MCF 10A (cell line): ENCODE data around the gene SLMAP. TPM values are rescaled to one million over a fixed set of nuclear protein-coding genes. Genes with fewer than 3 reads are reported as not detected.

ENCODE experiments used
- BruUV-seq: library from RNA; stranded (reverse); fragments of 400-500 nt; replicated peaks from 2 replicates; lab custom pipeline; 2021; lab: Mats Ljungman, UMichigan
- CTCF ChIA-PET: fragments of 300-600 bp; sonication (Branson Sonifier 250); formaldehyde crosslinking; extraction: SDS; loops from one replicate; lab custom pipeline; 2021; ENCODE audit warnings: antibody characterized with exemption, inconsistent platforms; lab: Yijun Ruan, JAX
- POLR2A ChIA-PET: fragments of 300-600, 350-650 bp; sonication (Branson Sonifier 250); formaldehyde crosslinking; extraction: SDS; loops from one replicate; lab custom pipeline; 2020; ENCODE audit warnings: antibody characterized with exemption, inconsistent platforms; lab: Yijun Ruan, JAX
- DNase-seq: peaks from one replicate; pipeline ENCODE4 v3.0.0-alpha.2; 2018; ENCODE audit not compliant: unreplicated experiment
- H3K27ac Mint-ChIP-seq: one replicate; pipeline ENCODE4 v1.8.0; 2022; ENCODE audit warnings: mild to moderate bottlenecking, low read depth, mixed read lengths; ENCODE audit not compliant: unreplicated experiment
- H3K27me3 Mint-ChIP-seq: one replicate; pipeline ENCODE4 v1.8.0; 2022; ENCODE audit warnings: mixed read lengths; ENCODE audit not compliant: insufficient read depth, unreplicated experiment
- H3K36me3 Mint-ChIP-seq: one replicate; pipeline ENCODE4 v1.8.0; 2022; ENCODE audit warnings: mild to moderate bottlenecking, moderate library complexity, mixed read lengths; ENCODE audit not compliant: insufficient read depth, unreplicated experiment
- H3K4me1 Mint-ChIP-seq: one replicate; pipeline ENCODE4 v1.8.0; 2022; ENCODE audit warnings: mixed read lengths; ENCODE audit not compliant: insufficient read depth, unreplicated experiment
- H3K4me3 Mint-ChIP-seq: one replicate; pipeline ENCODE4 v1.8.0; 2022; ENCODE audit warnings: mild to moderate bottlenecking, moderate library complexity, mixed read lengths; ENCODE audit not compliant: unreplicated experiment
- H3K9me3 Mint-ChIP-seq: one replicate; pipeline ENCODE4 v1.8.0; 2022; ENCODE audit warnings: mixed read lengths; ENCODE audit not compliant: unreplicated experiment
- intact Hi-C: fragments of 100-400 bp; cut with micrococcal nuclease; formaldehyde crosslinking; loops from 2 replicates; pipeline ENCODE4 v1.14.1; 2022
- total RNA-seq: library from RNA; stranded (reverse); gene quantifications from 2 replicates; pipeline ENCODE4 v1.2.3, GENCODE V29; 2022
- TF ChIP-seq, protein P1 (sequence below): fragments of 200-600 bp; IDR thresholded peaks from one replicate; pipeline ENCODE4 v1.8.0; 2022; ENCODE audit warnings: antibody characterized with exemption, mild to moderate bottlenecking; ENCODE audit not compliant: unreplicated experiment

SLMAP gene
- total RNA-seq, 1 experiment from 2014 or later, result 77.9 TPM

DNA sequence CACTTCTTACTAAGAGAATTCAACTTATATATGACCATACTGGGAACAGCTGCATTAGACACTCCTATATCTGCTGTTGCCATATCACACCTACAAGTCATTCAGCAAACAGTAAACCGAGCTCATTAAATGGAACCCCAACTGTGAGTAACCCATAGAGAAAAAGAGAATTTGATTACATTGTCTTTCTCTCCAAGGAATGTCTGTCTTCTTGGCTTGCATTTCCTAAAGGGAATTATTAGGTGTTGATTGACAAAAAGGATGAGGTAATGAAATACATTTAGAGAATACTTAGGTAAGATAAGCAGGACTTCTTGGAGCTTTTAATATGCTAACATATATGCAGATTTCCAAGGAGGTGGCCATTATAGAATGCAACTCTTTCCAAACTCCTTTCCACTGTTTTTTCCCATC lies 76.8 kb downstream of the SLMAP start:
- CTCF ChIA-PET, result interaction anchor here (0.6 to 1.2 kb wide), 6 partner anchors 20 to 810 kb away, joined by 3 to 4 read pairs (median 3); no protein-coding TSS in a partner anchor
- POLR2A ChIA-PET, result interaction anchor here (0.5 to 2.0 kb wide), 6 partner anchors 9 to 189 kb away, joined by 3 to 7 read pairs (median 3); no protein-coding TSS in a partner anchor
- TF ChIP-seq, protein P1, sequence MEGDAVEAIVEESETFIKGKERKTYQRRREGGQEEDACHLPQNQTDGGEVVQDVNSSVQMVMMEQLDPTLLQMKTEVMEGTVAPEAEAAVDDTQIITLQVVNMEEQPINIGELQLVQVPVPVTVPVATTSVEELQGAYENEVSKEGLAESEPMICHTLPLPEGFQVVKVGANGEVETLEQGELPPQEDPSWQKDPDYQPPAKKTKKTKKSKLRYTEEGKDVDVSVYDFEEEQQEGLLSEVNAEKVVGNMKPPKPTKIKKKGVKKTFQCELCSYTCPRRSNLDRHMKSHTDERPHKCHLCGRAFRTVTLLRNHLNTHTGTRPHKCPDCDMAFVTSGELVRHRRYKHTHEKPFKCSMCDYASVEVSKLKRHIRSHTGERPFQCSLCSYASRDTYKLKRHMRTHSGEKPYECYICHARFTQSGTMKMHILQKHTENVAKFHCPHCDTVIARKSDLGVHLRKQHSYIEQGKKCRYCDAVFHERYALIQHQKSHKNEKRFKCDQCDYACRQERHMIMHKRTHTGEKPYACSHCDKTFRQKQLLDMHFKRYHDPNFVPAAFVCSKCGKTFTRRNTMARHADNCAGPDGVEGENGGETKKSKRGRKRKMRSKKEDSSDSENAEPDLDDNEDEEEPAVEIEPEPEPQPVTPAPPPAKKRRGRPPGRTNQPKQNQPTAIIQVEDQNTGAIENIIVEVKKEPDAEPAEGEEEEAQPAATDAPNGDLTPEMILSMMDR, result no peak
- intact Hi-C loops, result no loop called here
- H3K27me3 Mint-ChIP-seq, result no peaks in the 10 kb centered on the region
- DNase-seq, result no peak
- TSS peak; percentile 6 for BruUV-seq
- no peaks in the 10 kb centered on the region for H3K4me1 Mint-ChIP-seq
- no peak overlapping the region for H3K27ac Mint-ChIP-seq
- no peaks in the 10 kb centered on the region for H3K9me3 Mint-ChIP-seq
- H3K36me3 Mint-ChIP-seq, result peaks cover 26% of the 10 kb centered on the region
- no peak overlapping the region for H3K4me3 Mint-ChIP-seq

DNA sequence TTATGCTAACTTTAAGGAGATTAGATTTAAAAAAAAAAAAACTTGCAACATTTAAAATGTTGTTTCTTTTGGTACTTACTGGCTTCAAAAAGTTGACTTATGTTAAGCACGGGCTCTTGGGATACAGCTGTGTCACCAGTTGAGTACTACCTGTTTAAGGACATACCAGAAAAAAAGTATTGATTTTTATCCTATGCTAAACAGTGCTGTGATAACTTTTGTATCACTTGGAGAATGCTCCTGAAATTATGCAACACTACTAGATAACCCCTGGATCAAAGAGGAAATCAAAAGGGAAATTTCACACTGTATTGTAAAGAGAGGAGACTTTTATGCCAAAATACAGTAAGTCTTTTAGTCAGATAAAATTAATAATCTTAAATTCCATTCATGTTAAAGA lies 77.7 kb downstream of the SLMAP start:
- BruUV-seq, result no TSS peak
- Mint-ChIP-seq H3K9me3 (no peaks in the 10 kb centered on the region), H3K4me1 (no peaks in the 10 kb centered on the region), H3K36me3 (peaks cover 20% of the 10 kb centered on the region), H3K27ac (no peak overlapping the region), H3K27me3 (no peaks in the 10 kb centered on the region), H3K4me3 (no peak overlapping the region)
- TF ChIP-seq, protein P1, result no peak
- no peak for DNase-seq
- intact Hi-C loops, result no loop called here
- ChIA-PET POLR2A (interaction anchor here (0.6 to 1.0 kb wide), 3 partner anchors 8 to 190 kb away, joined by 3 read pairs; no protein-coding TSS in a partner anchor), CTCF (no interaction called here)

DNA sequence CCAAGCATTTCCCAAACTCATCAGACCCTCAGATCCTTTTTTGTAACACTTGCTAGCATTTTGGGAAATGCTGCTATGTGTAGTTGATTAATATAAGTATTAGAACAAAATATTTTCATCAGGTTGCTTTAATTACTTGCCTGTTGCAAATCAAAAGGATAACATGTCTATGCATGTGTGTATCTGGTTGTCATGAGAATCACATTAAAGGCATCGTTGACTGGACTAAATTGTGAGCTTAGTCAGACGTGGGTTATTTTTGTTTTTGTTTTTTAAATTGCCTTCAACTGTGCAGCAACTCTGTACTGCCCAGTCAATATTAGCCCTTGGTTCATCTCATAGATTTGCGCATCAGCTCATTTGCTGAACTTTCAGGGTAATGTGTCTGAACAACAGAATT lies 81.6 kb downstream of the SLMAP start:
- Mint-ChIP-seq H3K36me3 (peaks cover 7% of the 10 kb centered on the region), H3K27ac (peak overlapping the region; percentile 52), H3K27me3 (no peaks in the 10 kb centered on the region), H3K4me3 (no peak overlapping the region), H3K4me1 (peaks cover 4% of the 10 kb centered on the region), H3K9me3 (no peaks in the 10 kb centered on the region)
- BruUV-seq, result no TSS peak
- CTCF ChIA-PET, result interaction anchor here (0.5 to 1.3 kb wide), 4 partner anchors 11 to 1595 kb away, joined by 3 to 4 read pairs (median 4); no protein-coding TSS in a partner anchor
- no peak for DNase-seq
- TF ChIP-seq, protein P1, result no peak
- intact Hi-C loops, result no loop called here
- POLR2A ChIA-PET, result interaction anchor here (1.0 to 1.9 kb wide), 3 partner anchors 79 to 176 kb away, joined by 3 to 7 read pairs (median 5); partner anchors contain the start of gene SLMAP

DNA sequence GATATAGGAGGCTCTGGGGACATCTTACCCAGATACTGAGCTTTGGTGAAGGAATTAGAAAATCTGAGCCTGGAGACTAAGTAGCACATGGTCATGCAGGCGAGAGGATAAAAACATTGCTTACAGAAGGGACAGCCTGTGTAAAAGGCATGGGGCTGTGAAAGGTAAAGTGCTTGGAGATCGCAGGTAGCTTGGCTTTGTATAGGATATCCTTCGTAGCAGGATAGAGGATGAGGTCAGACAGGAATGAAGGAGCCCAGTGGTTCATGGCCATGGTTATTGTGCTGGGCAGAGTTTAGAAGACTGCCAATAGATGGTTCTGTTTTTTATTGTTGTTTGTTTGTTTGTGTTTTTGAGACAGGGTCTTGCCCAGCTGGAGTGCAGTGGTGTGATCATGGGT lies 82.5 kb downstream of the SLMAP start:
- peaks cover 4% of the 10 kb centered on the region for H3K4me1 Mint-ChIP-seq
- ChIA-PET CTCF (interaction anchor here (0.5 to 0.6 kb wide), 2 partner anchors 162 to 208 kb away, joined by 3 read pairs; no protein-coding TSS in a partner anchor), POLR2A (interaction anchor here (0.7 to 1.9 kb wide), 4 partner anchors 18 to 82 kb away, joined by 3 to 7 read pairs (median 6); partner anchors contain the start of gene SLMAP)
- peaks cover 7% of the 10 kb centered on the region for H3K36me3 Mint-ChIP-seq
- H3K27me3 Mint-ChIP-seq, result no peaks in the 10 kb centered on the region
- H3K4me3 Mint-ChIP-seq, result no peak overlapping the region
- no peak overlapping the region for H3K27ac Mint-ChIP-seq
- TF ChIP-seq, protein P1, result no peak
- no peak for DNase-seq
- no peaks in the 10 kb centered on the region for H3K9me3 Mint-ChIP-seq
- intact Hi-C loops, result no loop called here
- BruUV-seq, result no TSS peak
